GM19397 (cell line): ENCODE results near the gene LRRC27.
"Not testable (repeated sequence)": the region's sequence is repeated elsewhere in the genome, so short reads cannot be mapped to it uniquely, and the experiment has no call there.

Experiments used
- ATAC-seq: cut with Tn5 transposase; IDR thresholded peaks from one replicate; pipeline ENCODE4 v1.9.1; 2021; ENCODE audit warnings: mild to moderate bottlenecking, moderate library complexity; ENCODE audit not compliant: unreplicated experiment

The LRRC27 gene

GRCh38 chr10:132370426-132371340 lies 38.7 kb downstream of the LRRC27 start:
- no peak for ATAC-seq

- ATAC-seq = no peak
Observed at GRCh38 chr10:132371641-132372081, 39.7 kb downstream of the LRRC27 start.

GRCh38 chr10:132372516-132373095 lies 40.6 kb downstream of the LRRC27 start:
- no peak for ATAC-seq

GRCh38 chr10:132373241-132373955 lies 41.4 kb downstream of the LRRC27 start:
- no peak for ATAC-seq

GRCh38 chr10:132374176-132374575 lies 42.2 kb downstream of the LRRC27 start:
- ATAC-seq = no peak

GRCh38 chr10:132374612-132375011 lies 42.6 kb downstream of the LRRC27 start:
- ATAC-seq = no peak

GRCh38 chr10:132375116-132375794 lies 43.3 kb downstream of the LRRC27 start:
- no peak for ATAC-seq

GRCh38 chr10:132375795-132376297 lies 43.9 kb downstream of the LRRC27 start:
- no peak for ATAC-seq

- no peak for ATAC-seq
Observed at GRCh38 chr10:132376394-132376851, 44.4 kb downstream of the LRRC27 start.

GRCh38 chr10:132377326-132377725 lies 45.3 kb downstream of the LRRC27 start:
- ATAC-seq = no peak

- not testable (repeated sequence) for ATAC-seq
Observed at GRCh38 chr10:132379026-132379425, 47.0 kb downstream of the LRRC27 start.

- ATAC-seq = not testable (repeated sequence)
Observed at GRCh38 chr10:132380986-132381385, 49.0 kb downstream of the LRRC27 start.

- no peak for ATAC-seq
Observed at GRCh38 chr10:132381741-132382140, 49.7 kb downstream of the LRRC27 start.

- no peak for ATAC-seq
Observed at GRCh38 chr10:132382231-132382922, 50.4 kb downstream of the LRRC27 start.

- no peak for ATAC-seq
Observed at GRCh38 chr10:132383101-132383500, 51.1 kb downstream of the LRRC27 start.

- ATAC-seq = no peak
Observed at GRCh38 chr10:132383751-132384196, 51.8 kb downstream of the LRRC27 start.

- ATAC-seq = no peak
Observed at GRCh38 chr10:132384618-132385388, 52.8 kb downstream of the LRRC27 start.

- ATAC-seq = no peak
Observed at GRCh38 chr10:132385389-132385667, 53.3 kb downstream of the LRRC27 start.

GRCh38 chr10:132385721-132386418 lies 53.9 kb downstream of the LRRC27 start:
- ATAC-seq = no peak
